ENCODE results near the gene ATP8A2. TPM values are rescaled to one million over a fixed set of nuclear protein-coding genes. Genes with fewer than 3 reads are reported as not detected.

Gene ATP8A2
- total and polyA plus RNA-seq, 9 of the 15 experiments (the other 6 are each of a cell fraction or from before 2014, with no cell fraction given) = under 0.01 to 0.33 (median 0.06) TPM; not detected in 4

DNA sequence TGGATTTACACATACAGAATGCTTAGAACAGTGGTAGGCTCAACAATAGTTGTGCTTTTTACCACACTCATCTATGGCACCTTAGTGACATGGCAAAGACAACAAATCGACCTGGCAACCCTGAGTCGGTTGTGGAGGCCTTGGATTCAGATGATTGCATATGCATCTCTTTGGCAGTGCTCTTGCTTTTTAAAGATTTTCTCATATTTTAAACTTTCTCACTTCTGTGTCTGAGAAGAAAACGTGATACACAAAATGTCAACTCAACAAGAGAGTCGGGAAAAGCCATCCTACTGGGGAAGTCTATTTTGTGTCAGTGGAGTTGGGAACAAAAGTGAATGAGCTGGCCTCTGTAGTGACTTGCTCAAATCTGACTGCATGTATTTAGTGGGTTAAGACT is 85.8 kb downstream of the ATP8A2 start:
- intact Hi-C loops (cut with micrococcal nuclease) = no loop called here
- in situ Hi-C loops (cut with MboI) = no loop called here
- H2AFZ ChIP-seq (ENCODE audit: low read depth, low read length) = no peak overlapping the region
- no peaks in the 10 kb centered on the region for H3K4me1 ChIP-seq (replicated peaks in 1 of 2; ENCODE audit: control insufficient read depth in 2 of 2, insufficient read depth in 2 of 2, low read length in 2 of 2)
- ChIA-PET CTCF (ENCODE audit: low intra/inter-chr PET ratio) (no interaction called here), POLR2A (no interaction called here)
- FAIRE-seq (no peak), DNase-seq (ENCODE audit: extremely low read depth in 1 of 4, low spot score in 3 of 4) (no peak), ATAC-seq (no peak)
- H3K27ac ChIP-seq (ENCODE audit: extremely low read depth, low read depth, low read length) = no peak overlapping the region
- H4K20me1 ChIP-seq (replicated peaks; ENCODE audit: control insufficient read depth, insufficient read depth, low read length) = no peaks in the 10 kb centered on the region
- H3K36me3 ChIP-seq (ENCODE audit: control insufficient read depth, insufficient read depth, low read length) = no peaks in the 10 kb centered on the region
- no peak overlapping the region for H3K9ac ChIP-seq (ENCODE audit: insufficient read depth in 1 of 2, low read depth in 2 of 2, low read length in 2 of 2)
- no peaks in the 10 kb centered on the region for H3K9me1 ChIP-seq (ENCODE audit: control insufficient read depth, insufficient read depth, low read length)
- no peak overlapping the region for H3K4me3 ChIP-seq
- H3K9me3 ChIP-seq (replicated peaks; ENCODE audit: control insufficient read depth, insufficient read depth, low read depth, low read length) = no peaks in the 10 kb centered on the region
- H3K27me3 ChIP-seq (ENCODE audit: control insufficient read depth in 2 of 2, insufficient read depth in 2 of 2, low read length in 2 of 2) = peaks cover 15% of the 10 kb centered on the region in 2 experiments
- H3K79me2 ChIP-seq (ENCODE audit: control insufficient read depth, insufficient read depth, low read length) = no peaks in the 10 kb centered on the region
- BruUV-seq (replicated peaks) = no TSS peak
- H3K4me2 ChIP-seq (ENCODE audit: insufficient read depth, low read length) = no peak overlapping the region
- TF ChIP-seq SIN3A (IDR thresholded peaks at IDR 0.05; ENCODE audit: borderline replicate concordance in 2 of 2, control insufficient read depth in 1 of 2, low read depth in 2 of 2, low read length in 2 of 2) = no peak
- TF ChIP-seq BHLHE40 (IDR thresholded peaks at IDR 0.05; ENCODE audit: low read length) = no peak
- TF ChIP-seq DIDO1 (tag; IDR thresholded peaks at IDR 0.05; ENCODE audit: low read depth) = no peak
- 2% methylated on average over 4 of the region's 4 CpGs for WGBS (ENCODE audit: insufficient coverage, low coverage, missing lambda C conversion rate)

- DNase-seq (ENCODE audit: extremely low read depth in 1 of 4, low spot score in 3 of 4) (no peak), FAIRE-seq (no peak), ATAC-seq (no peak)
- H3K4me1 ChIP-seq (replicated peaks in 1 of 2; ENCODE audit: control insufficient read depth in 2 of 2, insufficient read depth in 2 of 2, low read length in 2 of 2) = no peaks in the 10 kb centered on the region
- H3K9me1 ChIP-seq (ENCODE audit: control insufficient read depth, insufficient read depth, low read length) = no peaks in the 10 kb centered on the region
- POLR2A ChIA-PET = no interaction called here
- H2AFZ ChIP-seq (ENCODE audit: low read depth, low read length) = no peak overlapping the region
- no peaks in the 10 kb centered on the region for H3K9me3 ChIP-seq (replicated peaks; ENCODE audit: control insufficient read depth, insufficient read depth, low read depth, low read length)
- in situ Hi-C loops (cut with MboI) = no loop called here
- H3K27ac ChIP-seq (ENCODE audit: extremely low read depth, low read depth, low read length) = no peak overlapping the region
- H3K4me3 ChIP-seq = no peak overlapping the region
- no peak overlapping the region for H3K4me2 ChIP-seq (ENCODE audit: insufficient read depth, low read length)
- CTCF ChIA-PET (ENCODE audit: low intra/inter-chr PET ratio) = no interaction called here
- WGBS (ENCODE audit: insufficient coverage, low coverage, missing lambda C conversion rate) = 1% methylated on average over 9 of the region's 9 CpGs
- no peaks in the 10 kb centered on the region for H3K79me2 ChIP-seq (ENCODE audit: control insufficient read depth, insufficient read depth, low read length)
- peaks cover 0 to 5% of the 10 kb centered on the region in 2 experiments; a peak in 2 of 5 replicates for H3K27me3 ChIP-seq (ENCODE audit: control insufficient read depth in 2 of 2, insufficient read depth in 2 of 2, low read length in 2 of 2)
- H3K9ac ChIP-seq (ENCODE audit: insufficient read depth in 1 of 2, low read depth in 2 of 2, low read length in 2 of 2) = no peak overlapping the region
- H4K20me1 ChIP-seq (replicated peaks; ENCODE audit: control insufficient read depth, insufficient read depth, low read length) = no peaks in the 10 kb centered on the region
- TF ChIP-seq ZNF584 (CRISPR knock-in tag; IDR thresholded peaks at IDR 0.05; ENCODE audit: low read depth) (no peak), ZMIZ1 (IDR thresholded peaks at IDR 0.05; ENCODE audit: low read depth in 2 of 2, low read length in 2 of 2) (no peak), CEBPB (tag; IDR thresholded peaks at IDR 0.05) (peak; percentile 68), CEBPG (CRISPR knock-in tag; IDR thresholded peaks at IDR 0.05) (no peak), CEBPG (tag; conservative IDR thresholded peaks at IDR 0.05 in 1 of 2, IDR thresholded peaks at IDR 0.05 in 1 of 2) (peak in 1 of 2 experiments; percentile 8; a peak in 1 of 4 replicates), MAFF (IDR thresholded peaks at IDR 0.05; ENCODE audit: low read length) (no peak), PTTG1 (tag; IDR thresholded peaks at IDR 0.05; ENCODE audit: low read depth) (no peak)
- no TSS peak for BruUV-seq (replicated peaks)
- intact Hi-C loops (cut with micrococcal nuclease) = no loop called here
- no peaks in the 10 kb centered on the region for H3K36me3 ChIP-seq (ENCODE audit: control insufficient read depth, insufficient read depth, low read length)
Observed at GRCh38 chr13:25462301-25463125, 90.7 kb downstream of the ATP8A2 start.

Data from K562 (cell line).